Body of pancreas (tissue), 4 donors: Measurements from ENCODE around the gene CAPN15.

Experiments used
- CTCF ChIP-seq, 7 experiments: fragments of 450-650 bp in 4 of 7; fragments of 200-600 bp in 3 of 7; sonication (generic) in 3 of 7; IDR thresholded peaks; one replicate each; pipeline ENCODE4 v1.5.1; 2016 to 2019; ENCODE audit warnings: antibody characterized with exemption in 7 of 7
- POLR2A ChIP-seq, 3 donors: fragments of 450-650 bp; IDR thresholded peaks; one replicate each; pipeline ENCODE4 v1.6.1; 2016; ENCODE audit warnings: antibody characterized with exemption in 3 of 3, mild to moderate bottlenecking in 2 of 3

GRCh38 chr16:552171-552570 lies 24.7 kb downstream of the CAPN15 start:
- TF ChIP-seq CTCF (IDR thresholded peaks at IDR 0.05) = no peak
- no peak for TF ChIP-seq POLR2A (IDR thresholded peaks at IDR 0.05)
